ENCODE measurements around the gene NRBP1.

Gene NRBP1

GRCh38 chr2:27428213-27428977 lies at the start of gene NRBP1:
TSS of gene NRBP1 (plus strand) at chr2:27428631. CDS start at chr2:27433274, 4,643 bp downstream.
- DNase-seq, result peak; percentile 97
- Mint-ChIP-seq H3K4me3 (peak within 1 kb of the TSS; percentile 99), H3K9me3 (no peaks in the 10 kb centered on the region), H3K36me3 (ENCODE audit: low read depth) (peaks cover 5% of the 10 kb centered on the region), H3K4me1 (peaks cover 31% of the 10 kb centered on the region), H3K27me3 (ENCODE audit: low read depth, poor library complexity) (peaks cover 9% of the 10 kb centered on the region), H3K27ac (peak within 1 kb of the TSS; percentile 99)
- no peak for TF ChIP-seq CTCF (IDR thresholded peaks at IDR 0.05)

- peaks cover 4% of the 10 kb centered on the region for H3K27me3 Mint-ChIP-seq (ENCODE audit: low read depth, poor library complexity)
- peak overlapping the region; percentile 96 for H3K27ac Mint-ChIP-seq
- peaks cover 52% of the 10 kb centered on the region for H3K36me3 Mint-ChIP-seq (ENCODE audit: low read depth)
- H3K4me3 Mint-ChIP-seq, result peak overlapping the region; percentile 95
- H3K4me1 Mint-ChIP-seq, result peaks cover 39% of the 10 kb centered on the region
- DNase-seq, result no peak
- no peaks in the 10 kb centered on the region for H3K9me3 Mint-ChIP-seq
- TF ChIP-seq CTCF (IDR thresholded peaks at IDR 0.05), result no peak
Observed at GRCh38 chr2:27378809-27379290, 49.6 kb upstream of the NRBP1 start.

- H3K27me3 Mint-ChIP-seq (ENCODE audit: low read depth, poor library complexity), result peaks cover 4% of the 10 kb centered on the region
- no peaks in the 10 kb centered on the region for H3K9me3 Mint-ChIP-seq
- H3K4me1 Mint-ChIP-seq, result peaks cover 39% of the 10 kb centered on the region
- no peak for DNase-seq
- peaks cover 52% of the 10 kb centered on the region for H3K36me3 Mint-ChIP-seq (ENCODE audit: low read depth)
- peak overlapping the region; percentile 96 for H3K27ac Mint-ChIP-seq
- peak overlapping the region; percentile 95 for H3K4me3 Mint-ChIP-seq
- TF ChIP-seq CTCF (IDR thresholded peaks at IDR 0.05), result no peak
Observed at GRCh38 chr2:27379383-27379835, 49.0 kb upstream of the NRBP1 start.

GRCh38 chr2:27379836-27380625 lies 48.4 kb upstream of the NRBP1 start:
- peak; percentile 79 for DNase-seq
- Mint-ChIP-seq H3K36me3 (ENCODE audit: low read depth) (peaks cover 49% of the 10 kb centered on the region), H3K27ac (peak overlapping the region; percentile 96), H3K9me3 (no peaks in the 10 kb centered on the region), H3K4me1 (peaks cover 39% of the 10 kb centered on the region), H3K27me3 (ENCODE audit: low read depth, poor library complexity) (peaks cover 4% of the 10 kb centered on the region), H3K4me3 (peak overlapping the region; percentile 95)
- no peak for TF ChIP-seq CTCF (IDR thresholded peaks at IDR 0.05)

GRCh38 chr2:27380626-27381545 lies 47.5 kb upstream of the NRBP1 start, which contains the start of gene ZNF513:
TSS of gene ZNF513 (minus strand) at chr2:27380734. CDS start at chr2:27380526, 208 bp downstream.
- H3K27ac Mint-ChIP-seq, result peak within 1 kb of the TSS; percentile 100
- H3K9me3 Mint-ChIP-seq, result no peaks in the 10 kb centered on the region
- peak; percentile 92 for DNase-seq
- H3K4me3 Mint-ChIP-seq, result peak within 1 kb of the TSS; percentile 95
- no peak for TF ChIP-seq CTCF (IDR thresholded peaks at IDR 0.05)
- H3K27me3 Mint-ChIP-seq (ENCODE audit: low read depth, poor library complexity), result peaks cover 9% of the 10 kb centered on the region
- peaks cover 39% of the 10 kb centered on the region for H3K4me1 Mint-ChIP-seq
- H3K36me3 Mint-ChIP-seq (ENCODE audit: low read depth), result peaks cover 52% of the 10 kb centered on the region

All from nephron progenitor cell (in vitro differentiated cells).